K562 (cell line): Measurements from ENCODE around the gene ITGAL. TPM values are rescaled to one million over a fixed set of nuclear protein-coding genes. Genes with fewer than 3 reads are reported as not detected.

Source experiments
- AFF1 ChIP-seq, 2 experiments: fragments of 450-650 bp; IDR thresholded peaks; 2 replicates each; pipeline ENCODE4 v1.6.1; 2018; ENCODE audit warnings: mild to moderate bottlenecking in 2 of 2, low read depth in 1 of 2; ENCODE audit not compliant: partially characterized antibody in 2 of 2
- ARID4B ChIP-seq: sonication (generic); formaldehyde crosslinking; IDR thresholded peaks from 2 replicates; pipeline ENCODE4 v1.8.0; 2022; ENCODE audit warnings: mild to moderate bottlenecking, missing genetic modification reagents
- C11orf30 ChIP-seq: fragments of 450-650 bp; IDR thresholded peaks from 2 replicates; pipeline ENCODE4 v1.6.1; 2016; ENCODE audit warnings: low read depth, mild to moderate bottlenecking
- CEBPZ ChIP-seq: fragments of 150-350 bp; IDR thresholded peaks from 2 replicates; pipeline ENCODE4 v1.6.1; 2014; ENCODE audit warnings: low read depth, mild to moderate bottlenecking, low read length, borderline replicate concordance
- OTX1 ChIP-seq: fragments of 450-650 bp; formaldehyde crosslinking; IDR thresholded peaks from 2 replicates; pipeline ENCODE4 v1.4.0; 2022; ENCODE audit warnings: mild to moderate bottlenecking
- THRA ChIP-seq: fragments of 450-650 bp; IDR thresholded peaks from 2 replicates; pipeline ENCODE4 v1.6.1; 2017; ENCODE audit warnings: mild to moderate bottlenecking, moderate library complexity
- ZBTB5 ChIP-seq: fragments of 450-650 bp; IDR thresholded peaks from 2 replicates; pipeline ENCODE4 v1.6.1; 2017; ENCODE audit warnings: antibody characterized with exemption
- ZNF707 ChIP-seq: fragments of 250-450 bp; sonication (Bioruptor Pico); conservative IDR thresholded peaks from 2 replicates; pipeline ENCODE4 v1.8.0; 2022; ENCODE audit warnings: inconsistent platforms, mild to moderate bottlenecking, moderate library complexity
- ZNF77 ChIP-seq: fragments of 250-450 bp; sonication (Bioruptor Pico); IDR thresholded peaks from 2 replicates; pipeline ENCODE4 v1.5.0; 2020
- ZSCAN29 ChIP-seq: fragments of 450-650 bp; IDR thresholded peaks from 2 replicates; pipeline ENCODE4 v1.6.1; 2017
- polyA plus RNA-seq, 8 experiments: library from polyadenylated mRNA; depleted of rRNA in 4 of 8; stranded (reverse) in 5 of 8; unstranded in 3 of 8; fragments of >200 nt; fragmentation: Nextera tagmentation in 2 of 8; fragmentation: Illumina TruSeq in 1 of 8; extraction: Ambion mirVana in 2 of 8; extraction: Trizol in 1 of 8; gene quantifications; 2 replicates each; pipeline versions ENCODE4 v1.2.1 to v1.2.3, GENCODE V29; 2011 to 2014; ENCODE audit warnings: inconsistent platforms in 1 of 8, missing spikeins in 1 of 8
- total RNA-seq, 7 experiments: library from RNA; depleted of rRNA in 6 of 7; stranded (reverse); fragments of >200 nt in 6 of 7; fragmentation: Illumina TruSeq in 2 of 7; extraction: Trizol in 2 of 7; gene quantifications; 2 replicates each; pipeline versions ENCODE4 v1.2.1 to v1.2.3, GENCODE V29; 2011 to 2021; ENCODE audit warnings: low replicate concordance in 1 of 7

ITGAL gene
- total and polyA plus RNA-seq, 9 of the 15 experiments (the other 6 are each of a cell fraction or from before 2014, with no cell fraction given), result 0.01 to 0.53 TPM; not detected in 7

- TF ChIP-seq ZBTB5, result no peak
- no peak for TF ChIP-seq CEBPZ
- TF ChIP-seq ARID4B (CRISPR knock-in tag), result no peak
- TF ChIP-seq ZNF77 (CRISPR knock-in tag), result no peak
- no peak for TF ChIP-seq ZNF707
- TF ChIP-seq C11orf30, result no peak
- TF ChIP-seq ZSCAN29, result no peak
- no peak for TF ChIP-seq THRA
- TF ChIP-seq AFF1 (IDR thresholded peaks at IDR 0.05; ENCODE audit: low read depth in 1 of 2, partially characterized antibody in 2 of 2), result no peak
- peak; percentile 53; the same call in 1 of the 2 replicates for TF ChIP-seq OTX1
Observed at GRCh38 chr16:30557957-30558788, 85.6 kb downstream of the ITGAL start, which contains the start of gene ZNF764 (continued).
